ENCODE data around the gene KRTAP10-9.
"Not testable (repeated sequence)": the region's sequence is repeated elsewhere in the genome, so short reads cannot be mapped to it uniquely, and the experiment has no call there.

Gene KRTAP10-9

GRCh38 chr21:44632067-44632466 is 5.2 kb downstream of the KRTAP10-9 start:
- no peak for DNase-seq
- H3K27ac Mint-ChIP-seq = no peak overlapping the region
- peaks cover 2 to 15% of the 10 kb centered on the region in 2 donors for H3K36me3 Mint-ChIP-seq
- peaks cover 24 to 25% of the 10 kb centered on the region in 2 donors for H3K9me3 Mint-ChIP-seq
- H3K4me1 Mint-ChIP-seq = peaks cover 6 to 11% of the 10 kb centered on the region in 2 donors
- H3K27me3 Mint-ChIP-seq = peaks cover 22 to 28% of the 10 kb centered on the region in 2 donors
- no peak overlapping the region for H3K4me3 Mint-ChIP-seq
- ATAC-seq (replicated peaks) = no peak

- Mint-ChIP-seq H3K4me3 (no peak overlapping the region), H3K4me1 (no peaks in the 10 kb centered on the region), H3K36me3 (peaks cover 2 to 13% of the 10 kb centered on the region in 2 donors), H3K27me3 (peaks cover 48 to 50% of the 10 kb centered on the region in 2 donors), H3K9me3 (peaks cover 21 to 22% of the 10 kb centered on the region in 2 donors), H3K27ac (no peak overlapping the region)
- DNase-seq (no peak), ATAC-seq (replicated peaks) (no peak)
Measured at GRCh38 chr21:44636209-44637017, 9.5 kb downstream of the KRTAP10-9 start.

GRCh38 chr21:44637018-44637850 is 10.3 kb downstream of the KRTAP10-9 start, which contains the start of gene KRTAP10-10:
TSS of gene KRTAP10-10 (plus strand) at chr21:44637356. CDS start at chr21:44637418, 62 bp downstream.
- H3K36me3 Mint-ChIP-seq = peaks cover 0 to 10% of the 10 kb centered on the region in 2 donors
- no peak within 1 kb of the TSS for H3K4me3 Mint-ChIP-seq
- no peaks in the 10 kb centered on the region for H3K4me1 Mint-ChIP-seq
- peaks cover 16 to 19% of the 10 kb centered on the region in 2 donors for H3K9me3 Mint-ChIP-seq
- no peak for ATAC-seq (replicated peaks)
- no peak within 1 kb of the TSS for H3K27ac Mint-ChIP-seq
- no peak for DNase-seq
- peaks cover 48 to 50% of the 10 kb centered on the region in 2 donors for H3K27me3 Mint-ChIP-seq

- H3K4me3 Mint-ChIP-seq; H3K36me3 Mint-ChIP-seq; H3K27ac Mint-ChIP-seq; DNase-seq; ATAC-seq (replicated peaks); H3K4me1 Mint-ChIP-seq: not testable (repeated sequence)
- Mint-ChIP-seq H3K9me3 (peaks cover 12 to 16% of the 10 kb centered on the region in 2 donors), H3K27me3 (peaks cover 48 to 50% of the 10 kb centered on the region in 2 donors)
Measured at GRCh38 chr21:44637851-44638348, 11.0 kb downstream of the KRTAP10-9 start.

GRCh38 chr21:44638506-44639330 is 11.8 kb downstream of the KRTAP10-9 start:
- DNase-seq; H3K4me3 Mint-ChIP-seq; H3K36me3 Mint-ChIP-seq; H3K27ac Mint-ChIP-seq; H3K4me1 Mint-ChIP-seq; ATAC-seq (replicated peaks): not testable (repeated sequence)
- peaks cover 12 to 18% of the 10 kb centered on the region in 2 donors for H3K9me3 Mint-ChIP-seq
- peaks cover 48 to 50% of the 10 kb centered on the region in 2 donors for H3K27me3 Mint-ChIP-seq

GRCh38 chr21:44639331-44639655 is 12.4 kb downstream of the KRTAP10-9 start:
- no peaks in the 10 kb centered on the region for H3K4me1 Mint-ChIP-seq
- peaks cover 17 to 22% of the 10 kb centered on the region in 2 donors for H3K9me3 Mint-ChIP-seq
- no peak overlapping the region for H3K4me3 Mint-ChIP-seq

GRCh38 chr21:44640761-44641160 is 13.9 kb downstream of the KRTAP10-9 start:
- Mint-ChIP-seq H3K4me3 (no peak overlapping the region), H3K27me3 (peaks cover 44 to 50% of the 10 kb centered on the region in 2 donors), H3K9me3 (peaks cover 24 to 30% of the 10 kb centered on the region in 2 donors), H3K27ac (no peak overlapping the region), H3K4me1 (no peaks in the 10 kb centered on the region), H3K36me3 (peaks cover 0 to 20% of the 10 kb centered on the region in 2 donors)
- no peak for DNase-seq
- ATAC-seq (replicated peaks) = no peak

More at GRCh38 chr21:44639331-44639655, 12.4 kb downstream of the KRTAP10-9 start:
- no peak for ATAC-seq (replicated peaks)
- Mint-ChIP-seq H3K27ac (no peak overlapping the region), H3K36me3 (peaks cover 0 to 13% of the 10 kb centered on the region in 2 donors), H3K27me3 (peaks cover 48 to 50% of the 10 kb centered on the region in 2 donors)
- DNase-seq = no peak

GRCh38 chr21:44643741-44644310 is 16.9 kb downstream of the KRTAP10-9 start:
- no peak overlapping the region for H3K4me3 Mint-ChIP-seq
- no peak overlapping the region for H3K27ac Mint-ChIP-seq
- peaks cover 37 to 39% of the 10 kb centered on the region in 2 donors for H3K27me3 Mint-ChIP-seq
- DNase-seq (no peak), ATAC-seq (replicated peaks) (no peak)
- H3K36me3 Mint-ChIP-seq = peaks cover 2 to 24% of the 10 kb centered on the region in 2 donors
- H3K9me3 Mint-ChIP-seq = peaks cover 24 to 32% of the 10 kb centered on the region in 2 donors
- H3K4me1 Mint-ChIP-seq = no peaks in the 10 kb centered on the region

GRCh38 chr21:44644878-44645277 is 18.0 kb downstream of the KRTAP10-9 start:
- Mint-ChIP-seq H3K27ac (no peak overlapping the region), H3K36me3 (peaks cover 2 to 22% of the 10 kb centered on the region in 2 donors), H3K9me3 (peaks cover 24 to 31% of the 10 kb centered on the region in 2 donors), H3K27me3 (peaks cover 28 to 32% of the 10 kb centered on the region in 2 donors), H3K4me1 (no peaks in the 10 kb centered on the region), H3K4me3 (no peak overlapping the region)
- ATAC-seq (replicated peaks) (no peak), DNase-seq (no peak)

GRCh38 chr21:44646366-44647221 is 19.7 kb downstream of the KRTAP10-9 start, which contains the start of gene KRTAP10-11:
TSS of gene KRTAP10-11 (plus strand) at chr21:44646414. CDS start at chr21:44646459, 45 bp downstream.
- not testable (repeated sequence) for H3K4me3 Mint-ChIP-seq; H3K27ac Mint-ChIP-seq; ATAC-seq (replicated peaks); DNase-seq; H3K4me1 Mint-ChIP-seq
- Mint-ChIP-seq H3K27me3 (peaks cover 12 to 18% of the 10 kb centered on the region in 2 donors), H3K9me3 (peaks cover 13 to 21% of the 10 kb centered on the region in 2 donors), H3K36me3 (peaks cover 2 to 14% of the 10 kb centered on the region in 2 donors)

- Mint-ChIP-seq H3K4me3 (no peak overlapping the region), H3K9me3 (peaks cover 12 to 19% of the 10 kb centered on the region in 2 donors), H3K27me3 (peaks cover 11 to 18% of the 10 kb centered on the region in 2 donors), H3K27ac (no peak overlapping the region), H3K4me1 (no peaks in the 10 kb centered on the region), H3K36me3 (peaks cover 2 to 14% of the 10 kb centered on the region in 2 donors)
- ATAC-seq (replicated peaks) (no peak), DNase-seq (no peak)
Measured at GRCh38 chr21:44647222-44647552, 20.3 kb downstream of the KRTAP10-9 start.

- no peak overlapping the region for H3K27ac Mint-ChIP-seq
- peaks cover 2 to 14% of the 10 kb centered on the region in 2 donors for H3K36me3 Mint-ChIP-seq
- no peak overlapping the region for H3K4me3 Mint-ChIP-seq
- ATAC-seq (replicated peaks) (no peak), DNase-seq (no peak)
- peaks cover 12 to 15% of the 10 kb centered on the region in 2 donors for H3K9me3 Mint-ChIP-seq
- H3K4me1 Mint-ChIP-seq = no peaks in the 10 kb centered on the region
- H3K27me3 Mint-ChIP-seq = peaks cover 11 to 20% of the 10 kb centered on the region in 2 donors
Measured at GRCh38 chr21:44648557-44649311, 21.8 kb downstream of the KRTAP10-9 start.
